Measurements from ENCODE around the gene PLPPR5.

PLPPR5 gene

DNA sequence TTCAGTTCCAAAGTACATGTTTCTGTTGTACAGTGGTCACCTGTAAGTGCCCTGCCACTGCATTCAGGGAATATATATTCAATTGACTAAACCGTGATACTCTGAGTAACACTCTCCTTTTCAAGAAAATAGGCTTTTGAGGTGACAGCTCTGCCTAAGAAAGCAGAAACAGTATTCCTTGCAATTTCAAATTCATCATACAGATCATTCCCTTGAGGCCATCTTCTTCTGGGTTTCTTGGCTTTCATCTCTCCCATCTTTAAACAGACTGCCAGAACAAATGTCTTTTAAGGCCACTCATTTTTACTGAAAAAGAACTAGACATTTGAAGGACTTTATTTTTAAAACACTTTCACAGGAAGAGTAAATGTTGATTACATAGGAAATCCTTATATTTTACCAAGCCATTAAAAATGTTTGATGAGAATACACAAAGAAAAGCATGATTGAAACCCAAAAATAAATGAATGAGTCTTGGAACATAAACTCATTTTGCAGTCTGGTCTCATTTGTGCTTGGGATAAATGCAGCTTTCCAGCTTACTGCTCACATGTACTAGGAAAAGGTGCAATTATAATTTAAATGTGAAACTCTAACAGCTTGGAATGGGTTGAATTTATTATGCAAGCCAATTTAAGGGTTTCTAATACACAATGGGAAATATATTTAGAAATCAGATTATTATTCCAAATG lies 34.7 kb downstream of the PLPPR5 start:
- Histone ChIP-seq H3K4me3 (ENCODE audit: insufficient read depth in 1 of 2, low read depth in 1 of 2, low read length in 2 of 2) (no peak overlapping the region), H3K27me3 (ENCODE audit: control insufficient read depth in 1 of 2, insufficient read depth in 1 of 2, low read length in 2 of 2) (no peaks in the 10 kb centered on the region), H3K9ac (ENCODE audit: low read length) (no peak overlapping the region), H2BK12ac (ENCODE audit: low read length in 2 of 2) (no peak overlapping the region), H2BK5ac (ENCODE audit: low read depth, low read length, poor library complexity, severe bottlenecking) (no peak overlapping the region), H2BK120ac (ENCODE audit: low read depth, low read length) (no peak overlapping the region), H3K27ac (ENCODE audit: low read length, poor library complexity, severe bottlenecking) (no peak overlapping the region), H2AK5ac (ENCODE audit: low read length, severe bottlenecking) (no peak overlapping the region), H3K79me1 (replicated peaks; ENCODE audit: low read length, poor library complexity, severe bottlenecking) (peaks cover 2% of the 10 kb centered on the region), H4K91ac (ENCODE audit: low read length) (no peak overlapping the region), H3K4me1 (ENCODE audit: control insufficient read depth, insufficient read depth, low read depth, low read length) (no peaks in the 10 kb centered on the region), H3K4me2 (ENCODE audit: low read length, poor library complexity, severe bottlenecking) (no peak overlapping the region), H2AFZ (ENCODE audit: low read depth, low read length) (no peak overlapping the region), H4K8ac (ENCODE audit: low read length) (no peak overlapping the region), H3K9me3 (ENCODE audit: control insufficient read depth, low read length) (no peaks in the 10 kb centered on the region), H3K36me3 (ENCODE audit: control insufficient read depth in 1 of 2, insufficient read depth in 2 of 2, low read depth in 1 of 2, low read length in 2 of 2) (no peaks in the 10 kb centered on the region), H3K4ac (ENCODE audit: low read depth in 1 of 2, low read length in 2 of 2) (no peak overlapping the region), H3K18ac (ENCODE audit: low read depth in 1 of 2, low read length in 2 of 2) (no peak overlapping the region), H3K23ac (ENCODE audit: low read length in 2 of 2) (no peak overlapping the region), H3K14ac (ENCODE audit: low read length in 2 of 2) (no peak overlapping the region), H2BK15ac (ENCODE audit: low read depth, poor library complexity, severe bottlenecking) (no peak overlapping the region)
- no peak for DNase-seq
- WGBS, result 75% methylated on average over 1 of the region's 1 CpG

DNA sequence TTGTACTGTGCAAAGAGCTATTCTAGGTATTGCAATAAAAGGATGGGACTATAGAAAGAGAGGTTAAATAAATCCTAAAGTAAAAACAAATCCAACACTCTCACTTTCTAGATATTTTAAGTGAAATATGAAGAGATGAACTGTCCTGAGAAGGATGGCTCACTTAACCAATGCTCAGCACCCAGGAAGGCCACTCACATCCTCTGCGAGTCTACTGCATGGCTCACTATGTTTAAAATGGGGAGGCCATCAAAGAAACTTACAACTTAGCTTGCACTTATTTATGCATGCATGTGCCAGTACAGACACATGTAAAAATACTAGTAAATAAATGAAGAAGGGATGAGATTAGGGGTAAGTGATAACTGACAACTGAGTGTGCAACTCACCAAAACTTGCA lies 37.5 kb downstream of the PLPPR5 start:
- Histone ChIP-seq H3K4ac (ENCODE audit: low read depth in 1 of 2, low read length in 2 of 2) (no peak overlapping the region), H3K4me1 (ENCODE audit: control insufficient read depth, insufficient read depth, low read depth, low read length) (no peaks in the 10 kb centered on the region), H3K18ac (ENCODE audit: low read depth in 1 of 2, low read length in 2 of 2) (no peak overlapping the region), H2AK5ac (ENCODE audit: low read length, severe bottlenecking) (no peak overlapping the region), H2BK12ac (ENCODE audit: low read length in 2 of 2) (no peak overlapping the region), H2BK120ac (ENCODE audit: low read depth, low read length) (no peak overlapping the region), H4K91ac (ENCODE audit: low read length) (no peak overlapping the region), H3K23ac (ENCODE audit: low read length in 2 of 2) (no peak overlapping the region), H3K14ac (ENCODE audit: low read length in 2 of 2) (no peak overlapping the region), H3K36me3 (ENCODE audit: control insufficient read depth in 1 of 2, insufficient read depth in 2 of 2, low read depth in 1 of 2, low read length in 2 of 2) (no peaks in the 10 kb centered on the region), H3K4me2 (ENCODE audit: low read length, poor library complexity, severe bottlenecking) (no peak overlapping the region), H4K8ac (ENCODE audit: low read length) (no peak overlapping the region), H3K4me3 (ENCODE audit: insufficient read depth in 1 of 2, low read depth in 1 of 2, low read length in 2 of 2) (no peak overlapping the region), H3K79me1 (replicated peaks; ENCODE audit: low read length, poor library complexity, severe bottlenecking) (no peaks in the 10 kb centered on the region), H3K9me3 (ENCODE audit: control insufficient read depth, low read length) (no peaks in the 10 kb centered on the region), H3K9ac (ENCODE audit: low read length) (no peak overlapping the region), H2AFZ (ENCODE audit: low read depth, low read length) (no peak overlapping the region), H3K27ac (ENCODE audit: low read length, poor library complexity, severe bottlenecking) (no peak overlapping the region), H2BK5ac (ENCODE audit: low read depth, low read length, poor library complexity, severe bottlenecking) (no peak overlapping the region), H3K27me3 (ENCODE audit: control insufficient read depth in 1 of 2, insufficient read depth in 1 of 2, low read length in 2 of 2) (no peaks in the 10 kb centered on the region), H2BK15ac (ENCODE audit: low read depth, poor library complexity, severe bottlenecking) (no peak overlapping the region)
- DNase-seq, result no peak
- WGBS, result 100% methylated on average over 1 of the region's 1 CpG

DNA sequence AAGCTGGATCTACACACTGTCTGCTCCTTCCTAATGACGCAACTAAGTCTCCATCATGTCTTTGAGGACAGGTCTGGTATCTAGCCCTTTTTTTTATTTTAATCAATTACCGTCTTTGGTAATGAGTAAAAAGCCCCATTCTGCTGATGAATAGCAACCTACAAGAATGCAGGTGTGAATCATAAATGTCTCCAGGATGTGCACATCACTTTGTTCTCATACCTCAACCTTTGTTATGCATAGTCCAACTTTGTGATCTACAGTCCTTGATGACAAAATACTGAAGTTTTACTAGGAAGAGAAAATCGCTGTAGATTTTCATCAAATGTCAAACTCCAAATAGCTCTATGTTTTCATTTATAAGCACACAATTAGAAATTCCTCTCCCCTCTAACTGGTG lies 39.3 kb downstream of the PLPPR5 start:
- Histone ChIP-seq H2BK15ac (ENCODE audit: low read depth, poor library complexity, severe bottlenecking) (no peak overlapping the region), H2BK5ac (ENCODE audit: low read depth, low read length, poor library complexity, severe bottlenecking) (no peak overlapping the region), H3K4ac (ENCODE audit: low read depth in 1 of 2, low read length in 2 of 2) (no peak overlapping the region), H3K9me3 (ENCODE audit: control insufficient read depth, low read length) (no peaks in the 10 kb centered on the region), H3K18ac (ENCODE audit: low read depth in 1 of 2, low read length in 2 of 2) (no peak overlapping the region), H3K4me1 (ENCODE audit: control insufficient read depth, insufficient read depth, low read depth, low read length) (no peaks in the 10 kb centered on the region), H2BK12ac (ENCODE audit: low read length in 2 of 2) (no peak overlapping the region), H2AFZ (ENCODE audit: low read depth, low read length) (no peak overlapping the region), H3K27ac (ENCODE audit: low read length, poor library complexity, severe bottlenecking) (no peak overlapping the region), H3K27me3 (ENCODE audit: control insufficient read depth in 1 of 2, insufficient read depth in 1 of 2, low read length in 2 of 2) (no peaks in the 10 kb centered on the region), H4K8ac (ENCODE audit: low read length) (no peak overlapping the region), H4K91ac (ENCODE audit: low read length) (no peak overlapping the region), H3K36me3 (ENCODE audit: control insufficient read depth in 1 of 2, insufficient read depth in 2 of 2, low read depth in 1 of 2, low read length in 2 of 2) (no peaks in the 10 kb centered on the region), H2BK120ac (ENCODE audit: low read depth, low read length) (no peak overlapping the region), H3K79me1 (replicated peaks; ENCODE audit: low read length, poor library complexity, severe bottlenecking) (no peaks in the 10 kb centered on the region), H3K14ac (ENCODE audit: low read length in 2 of 2) (no peak overlapping the region), H2AK5ac (ENCODE audit: low read length, severe bottlenecking) (no peak overlapping the region), H3K4me2 (ENCODE audit: low read length, poor library complexity, severe bottlenecking) (no peak overlapping the region), H3K9ac (ENCODE audit: low read length) (no peak overlapping the region), H3K4me3 (ENCODE audit: insufficient read depth in 1 of 2, low read depth in 1 of 2, low read length in 2 of 2) (no peak overlapping the region), H3K23ac (ENCODE audit: low read length in 2 of 2) (no peak overlapping the region)
- no peak for DNase-seq
- WGBS, result 90% methylated on average over 2 of the region's 3 CpGs

GRCh38 chr1:98964198-98964597 lies 40.5 kb downstream of the PLPPR5 start:
- Histone ChIP-seq H3K4me1 (ENCODE audit: control insufficient read depth, insufficient read depth, low read depth, low read length) (no peaks in the 10 kb centered on the region), H2BK120ac (ENCODE audit: low read depth, low read length) (no peak overlapping the region), H3K9ac (ENCODE audit: low read length) (no peak overlapping the region), H3K27ac (ENCODE audit: low read length, poor library complexity, severe bottlenecking) (no peak overlapping the region), H2BK5ac (ENCODE audit: low read depth, low read length, poor library complexity, severe bottlenecking) (no peak overlapping the region), H2BK12ac (ENCODE audit: low read length in 2 of 2) (no peak overlapping the region), H2AFZ (ENCODE audit: low read depth, low read length) (no peak overlapping the region), H3K18ac (ENCODE audit: low read depth in 1 of 2, low read length in 2 of 2) (no peak overlapping the region), H3K14ac (ENCODE audit: low read length in 2 of 2) (no peak overlapping the region), H3K4ac (ENCODE audit: low read depth in 1 of 2, low read length in 2 of 2) (no peak overlapping the region), H2AK5ac (ENCODE audit: low read length, severe bottlenecking) (no peak overlapping the region), H2BK15ac (ENCODE audit: low read depth, poor library complexity, severe bottlenecking) (peak overlapping the region; percentile 26), H4K8ac (ENCODE audit: low read length) (no peak overlapping the region), H3K36me3 (ENCODE audit: control insufficient read depth in 1 of 2, insufficient read depth in 2 of 2, low read depth in 1 of 2, low read length in 2 of 2) (no peaks in the 10 kb centered on the region), H3K4me3 (ENCODE audit: insufficient read depth in 1 of 2, low read depth in 1 of 2, low read length in 2 of 2) (no peak overlapping the region), H3K9me3 (ENCODE audit: control insufficient read depth, low read length) (no peaks in the 10 kb centered on the region), H3K27me3 (ENCODE audit: control insufficient read depth in 1 of 2, insufficient read depth in 1 of 2, low read length in 2 of 2) (no peaks in the 10 kb centered on the region), H3K79me1 (replicated peaks; ENCODE audit: low read length, poor library complexity, severe bottlenecking) (no peaks in the 10 kb centered on the region), H4K91ac (ENCODE audit: low read length) (no peak overlapping the region), H3K4me2 (ENCODE audit: low read length, poor library complexity, severe bottlenecking) (no peak overlapping the region), H3K23ac (ENCODE audit: low read length in 2 of 2) (no peak overlapping the region)
- DNase-seq, result no peak
- WGBS, result 73% methylated on average over 2 of the region's 4 CpGs

All from mesenchymal stem cell (in vitro differentiated cells and primary cell).